ENCODE measurements around the gene IFT122. TPM values are rescaled to one million over a fixed set of nuclear protein-coding genes. Genes with fewer than 3 reads are reported as not detected.

Gene IFT122
- polyA plus RNA-seq, 3 donors: 39.1 to 61.1 (median 46.7) TPM

DNA sequence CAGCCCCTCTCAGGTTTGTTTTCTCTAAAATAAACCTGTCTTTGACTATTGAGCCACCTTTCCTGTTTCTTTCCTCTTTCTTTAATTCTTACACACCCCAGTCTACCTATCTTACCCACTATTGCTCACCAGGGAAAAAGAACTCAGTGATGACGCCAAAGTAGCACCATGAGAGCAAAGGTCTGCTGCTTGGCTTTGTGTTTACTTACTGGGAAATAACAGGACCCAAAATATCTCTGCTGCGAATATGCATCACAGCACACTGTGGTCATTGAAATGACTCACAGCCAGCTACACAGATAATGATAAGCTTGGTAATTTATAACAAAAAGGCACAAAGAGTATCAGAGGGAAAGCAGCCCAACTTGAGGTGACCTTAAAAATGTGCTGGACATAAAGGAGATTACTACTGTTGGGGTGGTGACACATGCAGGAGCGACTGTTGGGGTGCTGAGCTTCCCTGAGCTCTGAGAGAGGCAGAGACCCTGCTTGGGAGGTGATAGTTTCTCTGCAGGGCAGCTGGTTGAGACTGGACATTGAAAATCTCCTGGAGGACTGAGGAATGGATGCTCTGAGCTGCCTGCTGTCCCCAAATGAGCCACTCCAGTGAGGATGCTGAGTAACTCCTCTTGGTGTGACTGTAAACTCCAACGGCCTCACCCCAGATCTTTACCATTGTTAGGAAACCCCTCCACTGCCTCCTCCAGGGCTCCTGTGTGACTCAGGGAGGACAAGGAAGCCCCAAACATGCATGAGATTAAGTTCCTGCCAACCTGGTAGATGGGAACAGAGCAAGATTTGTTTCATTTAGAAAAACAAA is 26.1 kb upstream of the IFT122 start:
- DNase-seq (ENCODE audit: low read depth in 3 of 3, low spot score in 2 of 3): no peak

DNA sequence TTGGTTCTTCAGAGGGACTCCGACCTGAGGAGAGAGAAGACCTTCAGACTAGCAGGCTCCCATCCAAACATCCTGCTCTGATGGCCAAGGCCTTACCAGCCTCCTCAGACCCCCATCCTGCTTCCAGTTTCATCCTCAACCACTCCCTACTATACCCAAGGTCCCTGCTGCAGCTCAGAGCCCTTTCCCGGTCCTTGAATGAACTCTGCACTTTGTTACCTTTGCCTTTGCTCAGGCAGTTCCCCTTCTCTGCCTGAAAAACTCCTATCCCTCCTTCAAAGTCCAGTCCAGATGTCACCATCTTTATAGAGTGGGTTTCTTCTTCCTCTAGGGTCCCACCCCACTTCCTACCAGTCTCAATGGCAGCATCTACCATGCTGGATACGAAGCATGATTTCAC is 24.6 kb upstream of the IFT122 start:
- DNase-seq (ENCODE audit: low read depth in 3 of 3, low spot score in 2 of 3): no peak

GRCh38 chr3:129415830-129416229 is 24.2 kb upstream of the IFT122 start:
- DNase-seq (ENCODE audit: low read depth in 3 of 3, low spot score in 2 of 3): no peak

DNA sequence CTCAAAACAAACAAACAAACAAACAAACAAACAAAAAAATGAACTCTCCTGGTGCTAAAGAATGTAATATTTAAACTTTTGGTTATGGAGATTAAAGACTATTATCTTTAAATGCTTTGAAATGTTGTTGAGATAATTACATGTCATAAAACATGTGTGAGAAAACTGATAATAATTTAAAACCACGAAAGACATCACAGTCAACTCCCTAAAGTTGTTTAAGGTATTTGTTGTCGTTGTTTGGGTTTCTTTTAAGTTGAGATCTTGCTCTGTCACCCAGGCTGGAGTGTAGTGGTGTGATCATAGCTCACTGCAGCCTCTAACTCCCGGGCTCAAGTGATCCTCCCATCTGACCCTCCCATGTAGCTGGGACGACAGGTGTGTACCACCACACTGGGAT is 23.6 kb upstream of the IFT122 start:
- no peak for DNase-seq (ENCODE audit: low read depth in 3 of 3, low spot score in 2 of 3)

GRCh38 chr3:129417326-129417725 is 22.7 kb upstream of the IFT122 start:
- DNase-seq (ENCODE audit: low read depth in 3 of 3, low spot score in 2 of 3): peak in 1 of 3 donors; percentile 54

DNA sequence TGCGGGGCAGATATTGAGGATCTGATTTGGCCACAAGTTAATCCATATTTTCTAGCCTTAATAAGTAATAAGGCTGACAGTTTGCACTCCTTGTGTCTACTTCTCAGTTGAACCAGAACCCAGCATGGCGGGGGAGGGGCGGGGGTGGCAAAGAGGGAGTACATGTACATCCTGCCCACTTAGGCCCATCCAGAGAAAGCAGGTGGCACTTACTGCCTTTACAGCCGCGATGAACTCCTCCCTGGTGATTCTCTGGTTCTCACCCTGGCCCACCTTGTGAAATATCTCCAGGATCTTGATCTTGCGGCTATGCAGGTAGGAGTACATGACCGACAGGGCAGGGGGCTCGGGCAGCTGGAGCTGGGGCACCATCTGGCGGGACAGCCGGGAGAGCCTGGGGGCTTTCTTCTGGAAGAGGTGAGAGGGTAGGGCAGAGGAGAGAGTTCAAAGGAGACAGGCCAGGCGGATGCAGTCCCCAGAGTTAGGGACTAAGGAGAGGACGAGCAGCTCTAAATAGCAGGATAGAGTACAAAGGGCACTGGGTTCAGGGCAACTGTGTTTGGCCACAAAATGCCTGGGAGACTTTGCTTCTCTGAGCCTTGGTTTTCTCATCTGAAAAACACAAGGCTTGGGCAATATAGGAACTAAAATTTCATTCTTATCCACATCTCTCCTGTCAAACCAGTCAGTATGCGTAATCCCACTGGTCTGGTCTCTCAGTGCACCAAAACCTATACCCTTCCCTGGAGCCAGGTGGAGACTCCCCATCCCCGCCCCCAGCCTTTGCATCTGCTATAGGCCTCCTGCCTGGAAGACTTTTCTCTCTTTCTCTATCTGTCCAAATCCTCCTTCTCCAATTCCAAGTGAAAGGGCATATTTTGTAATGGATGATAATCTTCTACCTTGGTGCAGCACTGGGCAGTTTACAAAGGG is 21.7 kb upstream of the IFT122 start:
- DNase-seq (ENCODE audit: low read depth in 3 of 3, low spot score in 2 of 3): no peak

GRCh38 chr3:129419476-129419875 is 20.5 kb upstream of the IFT122 start:
- DNase-seq (ENCODE audit: low read depth in 3 of 3, low spot score in 2 of 3): no peak

DNA sequence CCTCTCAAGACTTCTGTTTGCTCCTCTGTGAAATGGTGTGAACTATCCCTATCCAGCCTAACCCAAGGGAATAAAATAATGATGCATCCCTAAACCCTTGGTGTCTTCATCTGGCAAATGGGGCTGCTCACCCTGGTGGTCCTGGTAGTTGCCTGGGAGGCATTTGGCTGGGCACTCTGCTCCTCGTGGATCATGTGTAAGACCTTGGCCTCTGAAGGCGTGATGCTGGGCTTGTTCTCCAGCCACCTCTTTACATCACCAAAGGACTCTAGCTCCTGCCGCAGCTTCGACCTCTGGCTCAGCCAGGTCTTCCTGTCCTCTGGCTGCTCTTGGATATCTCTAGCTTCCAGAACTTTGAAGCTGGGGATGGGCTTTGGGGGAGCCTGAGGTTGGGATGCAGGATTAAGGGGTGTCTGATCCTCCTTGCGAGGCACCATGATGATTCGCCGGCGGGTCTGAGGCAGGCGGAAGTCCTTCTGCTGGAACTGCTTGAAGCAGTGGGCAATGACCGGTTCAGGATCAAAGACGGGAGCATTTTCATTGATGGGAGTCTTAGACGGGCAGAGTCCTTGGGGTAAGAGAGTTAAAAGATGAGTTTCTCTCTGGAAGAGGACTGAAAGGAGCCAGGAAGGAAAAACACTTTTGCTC is 18.7 kb upstream of the IFT122 start:
- no peak for DNase-seq (ENCODE audit: low read depth in 3 of 3, low spot score in 2 of 3)

DNA sequence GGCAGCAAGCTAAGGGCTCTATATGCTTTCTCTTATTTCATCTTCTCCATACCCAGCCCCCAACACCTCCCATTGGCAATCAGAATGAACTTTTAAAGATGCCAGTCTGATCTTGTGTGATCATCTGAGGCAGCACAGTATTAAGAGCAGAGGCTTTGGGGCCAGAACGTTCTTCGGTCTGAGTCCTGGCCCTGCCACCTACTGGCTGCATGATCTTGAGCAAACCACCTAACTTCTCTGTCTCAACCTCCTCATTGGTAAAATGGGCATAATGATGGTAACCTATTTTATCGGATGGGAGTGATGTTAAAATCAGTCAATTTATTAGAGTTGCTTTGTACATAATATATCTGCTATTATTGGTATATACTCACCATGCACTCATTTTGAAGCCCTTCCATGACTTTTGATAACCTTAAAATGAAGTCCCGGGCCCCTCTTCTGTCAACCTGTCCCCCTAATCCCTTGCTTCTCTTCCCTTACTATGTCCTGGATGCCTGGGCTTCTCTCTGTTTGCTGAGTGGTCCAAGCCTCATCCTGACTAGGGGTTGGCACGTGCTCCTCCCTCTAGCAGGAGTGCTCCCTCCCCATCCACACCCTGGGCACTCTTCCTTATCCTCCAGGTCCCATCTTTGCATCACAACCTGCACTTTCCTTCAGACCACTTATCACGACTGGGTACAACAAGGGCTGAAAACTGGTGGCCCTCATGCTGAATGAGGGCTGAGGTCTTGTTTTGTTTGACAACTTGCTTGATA is 17.9 kb upstream of the IFT122 start:
- DNase-seq (ENCODE audit: low read depth in 3 of 3, low spot score in 2 of 3): no peak

DNA sequence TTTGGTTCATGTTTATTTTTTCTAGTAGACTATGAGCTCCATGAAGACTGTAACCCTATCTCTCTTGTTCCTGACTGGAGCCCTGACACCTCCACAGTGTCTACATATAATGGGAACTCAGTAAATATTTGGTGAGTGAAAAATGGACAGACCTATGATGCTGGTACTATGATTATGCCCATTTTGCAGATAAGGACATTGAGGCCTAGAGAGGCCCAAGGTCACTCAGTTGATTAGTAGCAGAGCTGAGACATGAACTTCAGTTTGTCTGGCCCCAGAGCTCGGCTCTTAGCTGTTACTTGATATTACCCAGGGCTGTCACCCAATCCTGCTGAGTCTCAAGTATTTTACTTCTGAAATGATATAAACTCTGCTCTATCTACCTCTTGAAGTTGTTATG is 17.1 kb upstream of the IFT122 start:
- no peak for DNase-seq (ENCODE audit: low read depth in 3 of 3, low spot score in 2 of 3)

GRCh38 chr3:129424185-129424841 is 15.7 kb upstream of the IFT122 start:
- DNase-seq (ENCODE audit: low read depth in 3 of 3, low spot score in 2 of 3): no peak

DNA sequence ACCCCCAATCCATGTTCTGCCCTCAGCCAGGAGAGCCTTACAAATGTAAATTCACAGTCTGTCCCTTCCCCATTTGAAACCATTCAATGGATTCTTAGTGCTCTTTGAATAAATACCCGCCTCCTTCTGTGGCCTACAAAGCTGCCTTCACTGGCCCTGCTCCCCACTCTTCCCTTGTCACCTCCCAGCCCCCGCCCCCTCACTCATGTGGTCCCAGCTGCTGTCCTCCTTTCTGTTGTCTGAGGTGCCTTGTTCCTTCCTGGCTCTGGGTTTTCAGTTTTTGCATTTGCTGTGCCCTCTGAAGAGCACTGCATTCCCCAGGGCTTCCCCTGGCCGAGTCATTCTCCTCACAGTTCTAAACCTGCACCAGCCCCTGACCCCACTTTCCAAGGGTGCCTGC is 14.8 kb upstream of the IFT122 start:
- no peak for DNase-seq (ENCODE audit: low read depth in 3 of 3, low spot score in 2 of 3)

DNA sequence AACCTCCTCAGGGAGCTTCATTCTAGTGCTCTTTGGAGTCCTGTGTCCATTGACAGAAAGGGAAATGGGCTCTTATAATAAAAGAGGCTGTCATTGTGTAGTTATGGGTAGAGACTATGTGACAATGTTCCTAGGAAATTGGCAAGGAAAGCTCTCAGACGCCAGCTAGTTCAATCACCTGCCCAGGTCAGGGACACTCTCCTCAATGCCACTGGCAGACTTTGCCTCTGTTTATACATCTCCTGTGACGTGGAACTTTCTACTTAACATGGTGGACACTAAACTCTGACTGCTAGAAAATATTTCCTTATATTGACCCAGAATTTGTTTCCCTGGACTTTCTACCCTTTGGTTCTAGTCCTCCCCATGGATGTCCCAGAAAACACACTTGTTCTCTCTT is 14.4 kb upstream of the IFT122 start:
- no peak for DNase-seq (ENCODE audit: low read depth in 3 of 3, low spot score in 2 of 3)

- DNase-seq (ENCODE audit: low read depth in 3 of 3, low spot score in 2 of 3): no peak
Measured at GRCh38 chr3:129428007-129428375, 12.0 kb upstream of the IFT122 start.

GRCh38 chr3:129428376-129429079 is 11.5 kb upstream of the IFT122 start, which contains the start of gene EFCAB12:
TSS of gene EFCAB12 (minus strand) at chr3:129428636. CDS start at chr3:129428488, 148 bp downstream.
- peak in 1 of 3 donors; percentile 85 for DNase-seq (ENCODE audit: low read depth in 3 of 3, low spot score in 2 of 3)

GRCh38 chr3:129429080-129429451 is 11.0 kb upstream of the IFT122 start:
- DNase-seq (ENCODE audit: low read depth in 3 of 3, low spot score in 2 of 3): no peak

DNA sequence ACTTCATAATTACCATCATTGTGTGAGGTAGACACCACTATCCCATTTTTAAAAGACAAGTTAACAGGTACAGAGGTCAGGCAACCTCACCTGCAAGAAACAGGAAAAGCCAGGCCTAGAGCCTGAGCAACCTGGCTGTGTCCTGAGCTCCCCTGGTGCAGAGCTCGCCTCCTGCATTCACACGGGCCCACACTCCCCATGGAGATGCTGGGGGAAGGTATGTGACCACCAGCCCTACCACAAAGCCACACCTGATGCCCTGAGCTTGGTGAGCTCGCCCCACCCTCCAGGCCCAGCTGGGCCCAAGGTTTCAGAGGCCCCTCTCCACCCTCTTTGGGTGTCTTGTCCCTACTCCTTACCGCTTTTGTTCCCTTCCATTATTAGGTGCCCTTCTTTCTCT is 10.4 kb upstream of the IFT122 start:
- DNase-seq (ENCODE audit: low read depth in 3 of 3, low spot score in 2 of 3): no peak

DNA sequence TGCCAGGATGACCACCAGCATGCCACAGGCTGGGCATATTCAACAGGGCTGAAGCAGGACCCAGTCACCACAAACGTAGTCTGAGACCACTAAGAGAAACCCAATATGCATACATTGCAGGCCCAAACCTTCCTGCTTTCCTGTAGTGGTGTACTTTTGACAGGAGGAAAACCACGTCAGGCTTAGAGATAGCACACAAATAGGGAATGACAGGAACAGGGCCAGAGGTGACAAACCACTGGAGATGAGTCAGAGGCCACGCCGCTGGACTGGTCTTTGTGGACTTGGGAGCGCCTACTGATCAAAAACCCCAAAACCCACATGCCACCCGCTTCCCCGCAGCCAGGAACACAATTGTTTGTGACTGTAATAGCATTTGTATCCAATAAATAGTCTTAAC is 8.0 kb upstream of the IFT122 start:
- DNase-seq (ENCODE audit: low read depth in 3 of 3, low spot score in 2 of 3): no peak

- no peak for DNase-seq (ENCODE audit: low read depth in 3 of 3, low spot score in 2 of 3)
Measured at GRCh38 chr3:129432671-129433070, 7.4 kb upstream of the IFT122 start.

All from right renal cortex interstitium (tissue), 3 donors.